HFFc6 (cell line): Measurements from ENCODE around the gene TOR1AIP1. TPM values are rescaled to one million over a fixed set of nuclear protein-coding genes. Genes with fewer than 3 reads are reported as not detected.
A peak's percentile ranks its signal among the peaks of the same experiment; 100 is the strongest.

ENCODE experiments used
- DNase-seq: peaks from one replicate; pipeline ENCODE4 v3.0.0-alpha.2; 2018
- H3K27ac Mint-ChIP-seq: 2 replicates; pipeline ENCODE4 v1.8.0; 2020; ENCODE audit warnings: mild to moderate bottlenecking, mixed read lengths
- H3K27me3 Mint-ChIP-seq: 2 replicates; pipeline ENCODE4 v1.8.0; 2021; ENCODE audit warnings: mild to moderate bottlenecking, moderate library complexity, mixed read lengths; ENCODE audit not compliant: insufficient read depth
- H3K36me3 Mint-ChIP-seq: 2 replicates; pipeline ENCODE4 v1.8.0; 2021; ENCODE audit warnings: low read depth, mixed read lengths
- H3K4me1 Mint-ChIP-seq: 2 replicates; pipeline ENCODE4 v1.8.0; 2020; ENCODE audit warnings: low read depth, mixed read lengths
- H3K4me3 Mint-ChIP-seq: 2 replicates; pipeline ENCODE4 v1.8.0; 2020; ENCODE audit warnings: mild to moderate bottlenecking, moderate library complexity, mixed read lengths
- H3K9me3 Mint-ChIP-seq: 2 replicates; pipeline ENCODE4 v1.8.0; 2020; ENCODE audit warnings: mild to moderate bottlenecking, mixed read lengths
- total RNA-seq, 6 experiments: library from RNA; stranded (reverse); fragmentation: NEBNext Ultra II Directional; extraction: Animal tissue kit (Norgen Biotek cat#: 25700); gene quantifications; 2 replicates in 1 of 6; 3 replicates in 5 of 6; pipeline ENCODE4 v1.2.3, GENCODE V29; 2021
- TF ChIP-seq, protein P1 (sequence below): fragments of 200-600 bp; sonication (generic); IDR thresholded peaks from 2 replicates; pipeline ENCODE4 v1.5.0; 2021; ENCODE audit warnings: antibody characterized with exemption, mild to moderate bottlenecking

Gene TOR1AIP1
- total RNA-seq, 6 experiments from 2014 or later: 39.6 to 51.8 (median 48.9) TPM

DNA sequence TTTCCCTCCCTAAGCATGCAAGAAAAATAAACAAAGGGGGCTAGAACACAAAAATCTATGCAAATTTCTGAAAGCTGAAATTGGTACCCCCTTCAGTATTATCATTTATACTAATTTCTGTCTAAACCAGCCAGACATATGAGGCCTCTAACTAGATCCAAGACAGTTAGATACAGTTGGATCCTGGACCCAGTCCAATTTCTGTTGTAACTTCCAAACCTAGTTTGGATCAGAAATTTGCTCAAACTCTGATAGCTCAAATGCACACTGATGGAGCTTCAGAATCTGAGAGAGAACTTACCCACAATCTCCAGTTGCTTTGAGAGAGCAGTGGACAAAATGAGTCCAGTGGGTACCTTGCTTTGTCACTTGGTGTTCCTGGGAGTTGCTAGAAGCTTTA, 84.5 kb downstream of the TOR1AIP1 start:
- TF ChIP-seq, protein P1, sequence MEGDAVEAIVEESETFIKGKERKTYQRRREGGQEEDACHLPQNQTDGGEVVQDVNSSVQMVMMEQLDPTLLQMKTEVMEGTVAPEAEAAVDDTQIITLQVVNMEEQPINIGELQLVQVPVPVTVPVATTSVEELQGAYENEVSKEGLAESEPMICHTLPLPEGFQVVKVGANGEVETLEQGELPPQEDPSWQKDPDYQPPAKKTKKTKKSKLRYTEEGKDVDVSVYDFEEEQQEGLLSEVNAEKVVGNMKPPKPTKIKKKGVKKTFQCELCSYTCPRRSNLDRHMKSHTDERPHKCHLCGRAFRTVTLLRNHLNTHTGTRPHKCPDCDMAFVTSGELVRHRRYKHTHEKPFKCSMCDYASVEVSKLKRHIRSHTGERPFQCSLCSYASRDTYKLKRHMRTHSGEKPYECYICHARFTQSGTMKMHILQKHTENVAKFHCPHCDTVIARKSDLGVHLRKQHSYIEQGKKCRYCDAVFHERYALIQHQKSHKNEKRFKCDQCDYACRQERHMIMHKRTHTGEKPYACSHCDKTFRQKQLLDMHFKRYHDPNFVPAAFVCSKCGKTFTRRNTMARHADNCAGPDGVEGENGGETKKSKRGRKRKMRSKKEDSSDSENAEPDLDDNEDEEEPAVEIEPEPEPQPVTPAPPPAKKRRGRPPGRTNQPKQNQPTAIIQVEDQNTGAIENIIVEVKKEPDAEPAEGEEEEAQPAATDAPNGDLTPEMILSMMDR: no peak
- Mint-ChIP-seq H3K36me3 (peaks cover 17% of the 10 kb centered on the region), H3K4me1 (peaks cover 45% of the 10 kb centered on the region), H3K4me3 (no peak overlapping the region), H3K27ac (no peak overlapping the region), H3K27me3 (no peaks in the 10 kb centered on the region), H3K9me3 (no peaks in the 10 kb centered on the region)
- DNase-seq: no peak

DNA sequence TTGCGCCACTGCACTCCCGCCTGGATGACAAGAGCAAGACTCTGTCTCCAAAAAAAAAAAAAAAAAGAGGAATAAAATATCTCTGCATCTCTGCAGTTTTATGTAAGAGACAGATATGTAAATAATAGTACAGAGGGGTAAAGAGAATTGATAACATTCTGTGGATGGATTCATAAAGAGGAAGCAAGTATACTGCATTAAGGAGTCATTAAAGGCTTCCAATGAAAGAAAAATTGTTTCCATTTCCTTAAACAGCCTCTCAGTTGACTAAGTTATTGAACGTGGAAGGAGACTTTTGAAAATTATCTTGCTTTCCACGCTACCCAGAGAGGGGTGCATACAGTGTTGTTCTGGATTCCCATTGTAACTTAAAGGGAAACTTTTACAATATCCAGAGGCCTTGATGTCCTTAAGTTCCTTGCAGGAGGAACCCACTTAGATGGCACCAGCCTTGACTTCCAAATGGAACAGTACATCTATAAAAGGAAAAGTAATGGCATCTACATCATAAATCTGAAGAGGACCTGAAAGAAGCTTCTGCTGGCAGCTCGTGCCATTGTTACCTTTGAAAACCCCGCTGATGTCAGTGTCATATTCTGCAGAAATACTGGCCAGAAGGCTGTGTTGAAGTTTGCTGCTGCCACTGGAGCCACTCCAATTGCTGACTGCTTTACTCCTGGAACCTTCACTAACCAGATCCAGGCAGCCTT, 86.4 kb downstream of the TOR1AIP1 start:
- TF ChIP-seq, protein P1: no peak
- Mint-ChIP-seq H3K27me3 (no peaks in the 10 kb centered on the region), H3K9me3 (no peaks in the 10 kb centered on the region), H3K27ac (no peak overlapping the region), H3K36me3 (peaks cover 13% of the 10 kb centered on the region), H3K4me1 (peaks cover 51% of the 10 kb centered on the region), H3K4me3 (no peak overlapping the region)
- no peak for DNase-seq

DNA sequence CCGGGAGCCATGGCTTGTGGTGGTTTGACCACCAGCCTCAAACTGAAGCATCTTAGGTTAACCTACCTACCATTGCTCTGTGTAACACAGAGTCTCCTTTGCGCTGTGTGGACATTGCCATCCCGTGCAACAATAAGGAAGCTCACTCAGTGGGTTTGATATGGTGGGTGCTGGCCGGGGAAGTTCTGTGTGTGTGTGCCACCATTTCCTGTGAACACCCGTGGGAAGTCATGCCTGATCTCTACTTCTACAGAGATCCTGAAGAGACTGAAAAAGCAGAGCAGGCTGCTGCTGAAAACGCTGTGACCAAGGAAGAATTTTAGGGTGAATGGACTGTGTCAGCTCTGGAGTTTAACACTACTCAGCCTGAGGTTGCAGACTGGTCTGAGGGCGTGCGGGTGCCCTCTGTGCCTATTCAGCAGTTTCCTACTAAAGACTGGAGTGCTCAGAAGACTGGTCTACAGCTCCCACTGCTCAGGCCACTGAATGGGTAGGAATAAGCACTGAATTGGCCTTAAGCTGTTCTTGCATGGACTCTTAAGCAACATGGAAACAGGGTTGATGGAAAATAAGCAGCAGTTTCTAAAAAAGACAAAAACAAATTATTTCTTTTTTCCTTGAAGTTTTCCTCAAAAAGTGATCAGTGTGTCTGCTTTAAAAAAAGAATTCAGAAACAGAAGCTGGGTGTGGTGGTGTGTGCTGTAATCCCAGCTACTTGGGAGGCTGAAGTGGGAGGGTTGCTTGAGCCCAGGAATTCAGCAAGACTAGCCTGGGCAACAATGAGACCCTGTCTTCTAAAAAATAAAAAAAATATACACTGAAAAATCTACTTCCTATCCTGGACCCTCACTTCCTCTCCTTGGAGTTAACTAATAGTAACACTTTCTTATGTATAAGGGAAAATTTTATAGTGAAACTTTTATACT, 87.2 kb downstream of the TOR1AIP1 start:
- Mint-ChIP-seq H3K27ac (peak overlapping the region; percentile 7; the same call in 1 of the 2 replicates), H3K36me3 (peaks cover 13% of the 10 kb centered on the region), H3K27me3 (no peaks in the 10 kb centered on the region), H3K4me3 (no peak overlapping the region), H3K4me1 (peaks cover 43% of the 10 kb centered on the region), H3K9me3 (no peaks in the 10 kb centered on the region)
- no peak for DNase-seq
- TF ChIP-seq, protein P1: no peak

Other genes starting within 250 kb of the TOR1AIP1 start
- not detected for gene FAM163A, start 139.0 kb upstream of the TOR1AIP1 start, total RNA-seq
- 100 to 1,000 TPM in 5 of 6 experiments, 10 to 100 TPM in 1; 89.7 to 127 (median 108) TPM for gene TOR1AIP2, start 4.5 kb upstream of the TOR1AIP1 start, total RNA-seq
- 10 to 100 TPM; 22.1 to 26.7 (median 25.2) TPM for gene CEP350, start 72.5 kb downstream of the TOR1AIP1 start, total RNA-seq